NCI-H2107 treated with DMSO at 0.1 percent for 48 hours (cell line): ENCODE data around the gene C6orf120.

Experiments
- DNase-seq: peaks from one replicate; lab custom pipeline; 2025; ENCODE audit not compliant: unreplicated experiment; lab: John Stamatoyannopoulos, UW

The C6orf120 gene

GRCh38 chr6:169724494-169725124 is 22.7 kb downstream of the C6orf120 start, which contains the start of gene PHF10:
PHF10 (minus strand) TSS chr6:169724500; CDS start chr6:169723931, 569 bp downstream.
- DNase-seq: no peak

DNA sequence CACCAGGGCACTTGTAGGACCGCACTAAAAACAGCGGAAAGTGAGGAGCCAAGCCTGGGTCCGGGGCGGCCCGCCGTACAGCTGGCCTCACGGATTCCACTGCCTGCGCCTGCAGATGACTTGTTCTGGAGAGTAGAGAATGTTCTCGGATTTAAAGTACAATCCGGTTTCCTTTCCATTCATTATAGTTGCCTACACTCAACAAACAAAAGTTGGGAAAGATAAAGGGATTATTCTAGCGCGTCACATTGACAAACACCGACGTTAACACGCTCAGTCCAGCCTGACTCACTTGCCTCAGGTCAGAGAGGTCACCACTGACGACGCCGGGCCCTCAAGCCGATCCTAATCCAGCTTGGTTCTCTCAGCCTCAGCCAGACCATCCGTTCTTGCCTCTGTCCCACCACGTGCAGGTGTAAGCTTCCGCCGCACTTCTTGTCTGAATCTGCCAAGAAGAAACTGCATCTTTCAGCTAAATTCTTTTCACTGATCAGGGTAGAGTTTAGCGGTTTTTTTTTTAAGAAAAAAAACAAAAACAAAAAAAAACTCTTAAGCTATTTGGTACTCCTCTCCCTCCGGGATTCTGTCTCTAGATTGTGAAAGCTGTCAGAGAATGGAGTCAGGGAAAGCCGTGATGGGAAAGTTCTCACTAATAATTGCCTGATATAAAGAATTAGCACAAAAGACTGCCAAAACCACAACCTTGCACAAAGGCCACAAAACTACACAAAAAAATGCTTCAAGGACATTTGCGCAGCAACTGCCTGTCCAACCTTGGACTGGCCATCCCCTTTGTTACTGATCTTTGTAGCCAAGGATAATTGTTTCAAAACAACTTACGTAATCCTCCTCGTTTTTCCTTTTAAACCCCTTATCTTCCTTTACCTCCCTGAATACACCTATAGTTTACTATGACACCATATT is 23.5 kb downstream of the C6orf120 start:
- DNase-seq: no peak

DNA sequence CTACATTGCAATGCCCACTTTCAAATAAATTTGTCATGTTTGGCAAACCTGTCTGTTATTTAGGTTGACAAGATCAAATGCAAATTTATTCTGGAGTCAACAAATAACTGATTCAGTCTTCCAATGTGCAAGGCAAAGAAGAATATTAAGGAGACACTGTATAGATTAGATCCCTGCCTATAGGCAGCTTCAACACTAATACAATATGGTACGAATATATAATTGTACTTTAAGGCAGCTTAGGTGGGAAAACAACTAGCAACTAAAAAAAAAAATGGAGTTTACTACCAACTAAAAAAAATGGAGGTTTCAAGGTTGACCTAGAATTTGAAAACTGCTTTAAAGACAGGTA is 24.1 kb downstream of the C6orf120 start:
- DNase-seq: no peak

GRCh38 chr6:169726963-169727362 is 25.0 kb downstream of the C6orf120 start:
- no peak for DNase-seq

GRCh38 chr6:169729961-169730360 is 28.0 kb downstream of the C6orf120 start:
- DNase-seq: no peak

GRCh38 chr6:169738204-169738975 is 36.5 kb downstream of the C6orf120 start:
- DNase-seq: peak; percentile 85

- DNase-seq: no peak
Observed at GRCh38 chr6:169738976-169739529, 37.1 kb downstream of the C6orf120 start.

DNA sequence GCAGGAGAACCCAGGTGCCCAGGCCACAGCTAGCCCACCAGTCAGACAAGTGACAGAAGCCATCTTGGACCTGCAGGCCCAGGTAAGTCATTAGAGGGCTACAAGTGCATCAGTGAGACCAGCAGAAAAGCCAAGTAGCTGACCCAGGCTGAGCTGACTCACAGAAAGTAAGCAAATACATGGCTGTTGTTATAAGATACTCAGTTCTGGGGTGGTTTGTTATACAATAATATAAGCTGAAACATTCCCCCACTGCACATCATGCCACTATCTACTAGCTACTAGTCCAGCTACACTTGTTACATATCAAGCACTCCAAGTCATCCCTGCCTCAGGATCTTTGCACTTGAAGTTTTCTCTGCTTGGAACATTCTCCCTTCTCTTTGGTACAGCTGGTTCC is 39.4 kb downstream of the C6orf120 start:
- DNase-seq: no peak

GRCh38 chr6:169745405-169745804 is 43.5 kb downstream of the C6orf120 start:
- DNase-seq: no peak

GRCh38 chr6:169746556-169746955 is 44.6 kb downstream of the C6orf120 start:
- DNase-seq: no peak

- peak; percentile 64 for DNase-seq
Observed at GRCh38 chr6:169751242-169752073, 49.5 kb downstream of the C6orf120 start, which contains the start of the genes DYNLT2 and ERMARD. DYNLT2 (minus strand) TSS chr6:169751572; CDS start chr6:169751458, 114 bp downstream. ERMARD (plus strand) TSS chr6:169751622; CDS start chr6:169751658, 36 bp downstream.

DNA sequence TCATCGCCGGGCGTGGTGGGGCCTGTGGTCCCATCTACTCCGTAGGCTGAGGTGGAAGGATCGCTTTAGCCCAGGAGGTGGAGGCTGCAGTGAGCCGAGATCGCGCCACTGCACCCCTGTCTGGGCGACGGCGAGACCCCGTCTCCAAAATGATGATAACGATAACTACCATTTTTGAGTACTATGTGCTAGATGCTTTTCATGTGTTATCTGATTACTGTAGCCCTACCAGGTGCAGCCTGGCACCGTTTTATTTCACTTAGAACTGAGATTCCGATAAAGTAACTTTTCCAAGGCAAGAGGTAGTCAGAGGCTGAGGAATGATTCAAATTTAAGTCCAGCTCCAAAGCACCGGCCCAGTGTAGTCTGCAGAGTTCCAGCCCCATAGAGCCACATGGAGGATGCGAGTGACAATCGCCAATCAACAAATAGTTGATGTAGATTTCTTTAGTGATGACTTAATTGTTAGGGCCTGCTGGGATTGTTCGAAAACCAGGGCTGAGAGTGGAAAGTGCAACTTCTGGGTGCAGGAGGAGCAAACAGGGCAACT is 50.2 kb downstream of the C6orf120 start:
- no peak for DNase-seq
